NCI-H128 (cell line): ENCODE measurements around the gene CDKN3.

Source experiments
- DNase-seq: peaks from one replicate; lab custom pipeline; 2025; ENCODE audit not compliant: unreplicated experiment; lab: John Stamatoyannopoulos, UW

Gene CDKN3

GRCh38 chr14:54396493-54397335, at the start of gene CDKN3:
TSS of gene CDKN3 (plus strand) at chr14:54397007. CDS start at chr14:54397069, 62 bp downstream.
- peak; percentile 90 for DNase-seq

DNA sequence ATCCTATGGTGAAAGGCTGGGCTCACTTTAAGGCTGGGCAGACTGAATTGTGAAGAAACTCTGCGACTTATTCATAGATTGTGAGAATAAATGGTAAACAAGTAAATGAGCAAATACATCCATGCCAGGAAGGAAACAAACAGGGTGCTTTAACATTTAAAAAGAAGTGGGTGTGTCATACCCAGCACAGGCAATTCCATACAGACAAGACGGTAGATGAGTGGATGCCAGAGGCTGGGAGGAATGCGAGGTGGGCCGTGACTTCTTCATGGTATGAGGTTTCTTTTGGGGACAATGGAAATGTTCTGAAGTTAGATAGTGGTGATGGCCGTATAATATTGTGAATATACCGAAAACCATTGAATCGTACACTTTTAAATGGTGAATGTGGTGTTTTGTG, 49.8 kb upstream of the CDKN3 start:
- no peak for DNase-seq

- peak; percentile 70 for DNase-seq
Measured at GRCh38 chr14:54348001-54348611, 48.7 kb upstream of the CDKN3 start.

DNA sequence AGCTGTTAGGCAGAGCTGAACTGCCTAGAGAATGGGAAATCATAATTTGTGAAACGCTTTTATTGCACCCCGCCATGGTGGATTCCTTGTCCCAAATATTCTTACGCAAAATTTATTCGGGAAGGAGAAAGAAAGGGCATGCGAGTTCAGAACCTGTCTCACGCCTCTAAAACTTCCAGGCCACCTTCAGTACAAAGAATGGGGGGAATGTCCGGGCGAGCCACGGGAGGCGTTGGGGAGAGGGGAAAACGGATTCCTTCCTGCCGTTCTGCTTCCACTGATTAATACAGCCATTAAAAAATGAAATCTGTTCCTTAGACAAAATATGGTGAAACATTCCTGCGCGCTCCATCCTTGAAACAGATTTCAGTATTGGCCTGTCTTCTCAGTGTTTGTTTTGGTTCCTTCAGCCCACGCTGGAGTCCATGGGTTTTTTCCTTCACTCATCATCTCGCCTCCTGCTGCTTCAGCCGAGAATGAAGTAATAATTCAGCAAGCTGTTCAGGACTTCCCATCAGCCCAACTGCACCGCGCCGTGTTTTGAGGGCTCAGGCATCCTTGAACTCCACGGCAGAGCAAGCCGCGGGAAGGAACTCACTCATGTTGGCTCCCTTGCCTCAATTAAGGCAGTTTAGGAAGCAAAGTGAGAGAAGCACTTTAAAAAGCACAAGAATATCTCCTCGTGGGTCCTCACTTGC, 47.7 kb upstream of the CDKN3 start:
- DNase-seq = no peak

DNA sequence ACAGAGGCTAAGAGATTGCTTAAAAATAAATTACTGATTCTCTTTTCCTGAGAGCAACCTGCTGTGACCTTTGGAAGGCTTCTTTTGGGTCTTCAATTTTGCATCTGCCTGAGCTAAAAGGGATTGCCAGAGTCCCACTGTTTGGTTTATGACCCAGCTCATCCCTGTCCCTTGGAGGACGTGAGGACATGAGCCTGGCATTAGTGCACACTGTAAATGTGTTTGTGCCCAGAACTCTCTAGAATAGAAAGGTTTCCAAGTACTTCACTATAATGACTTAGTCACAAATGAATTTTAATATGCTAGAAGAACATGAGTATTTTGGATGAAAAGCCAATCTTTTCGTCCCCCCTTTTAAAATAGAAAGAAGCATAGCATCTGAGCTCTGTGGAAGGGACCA, 47.1 kb upstream of the CDKN3 start:
- DNase-seq = no peak

DNA sequence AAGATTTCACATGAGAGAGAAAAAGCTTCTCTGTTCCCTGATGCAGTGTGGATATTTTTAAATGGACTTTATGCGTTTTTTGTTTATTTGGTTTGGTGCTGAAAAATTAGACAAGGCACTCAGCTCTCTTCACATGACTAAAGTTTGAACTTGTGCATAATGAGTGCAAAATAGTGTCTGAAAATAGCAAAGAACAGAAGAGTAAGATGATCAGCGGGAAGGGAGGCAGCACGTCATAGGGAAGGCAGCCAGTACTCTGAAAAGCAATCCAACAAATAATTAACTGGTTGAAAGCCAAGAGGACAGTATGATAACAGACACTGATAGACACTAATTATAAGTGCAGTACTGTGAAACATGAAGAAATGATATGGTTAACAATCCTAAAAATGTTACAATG, 46.6 kb upstream of the CDKN3 start:
- DNase-seq = no peak

DNA sequence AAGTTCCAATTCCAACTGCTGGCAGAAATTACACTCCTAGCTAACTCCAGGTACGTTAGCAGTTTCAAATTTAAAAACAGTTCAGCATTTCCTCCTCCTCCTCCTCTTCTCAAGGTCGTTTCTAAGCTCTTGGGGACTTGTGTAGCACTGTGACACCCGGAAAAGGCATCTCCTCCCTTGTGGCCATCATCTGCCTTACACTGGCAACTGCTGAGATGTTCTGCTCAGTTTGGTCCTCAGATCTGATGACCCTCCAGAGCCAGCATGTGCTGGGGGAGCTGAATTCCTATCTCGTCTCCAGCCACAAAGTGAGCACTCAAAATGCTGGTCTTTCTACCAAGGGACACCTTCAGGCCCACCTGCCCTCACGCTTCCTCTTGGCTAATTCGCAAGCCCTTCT, 43.5 kb upstream of the CDKN3 start:
- DNase-seq = no peak

DNA sequence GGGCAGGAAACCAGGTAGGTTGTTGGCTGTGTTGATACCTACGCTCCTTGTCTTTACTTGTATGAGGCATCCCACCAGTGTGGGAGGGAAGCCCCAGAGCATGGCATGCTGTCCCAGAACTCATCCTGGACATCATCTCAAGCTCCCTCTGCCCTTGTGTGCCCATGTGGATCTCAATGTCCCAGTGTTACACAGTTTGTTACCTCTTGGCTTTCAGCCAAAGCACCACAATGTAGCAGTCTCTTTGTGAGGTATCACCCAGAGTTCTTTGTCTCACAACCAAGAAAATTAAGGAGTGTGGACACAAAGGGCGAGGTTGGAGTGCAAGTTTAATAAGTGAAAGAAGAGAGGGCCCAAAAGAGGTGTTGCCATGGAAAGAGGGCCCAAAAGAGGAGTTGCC, 43.1 kb upstream of the CDKN3 start:
- no peak for DNase-seq

DNA sequence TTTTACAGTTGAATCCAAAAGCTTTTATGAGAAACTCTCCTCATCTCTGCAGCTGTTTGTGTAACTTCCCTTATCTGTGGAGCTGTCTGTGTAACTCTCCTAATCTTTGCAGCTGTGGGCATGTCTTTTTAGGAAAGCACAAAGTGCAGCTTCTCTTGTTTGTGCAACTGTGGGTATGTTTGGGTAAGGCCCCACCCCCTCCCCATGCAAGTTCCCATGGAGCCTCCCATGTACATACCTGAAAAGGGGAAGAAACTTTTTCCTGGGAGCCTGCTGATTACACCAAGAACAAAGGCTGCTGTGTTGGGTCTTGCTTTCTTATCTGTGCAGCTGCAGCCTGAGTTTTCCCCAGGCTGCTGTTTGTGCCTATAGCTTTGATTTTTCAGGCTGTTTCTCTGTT, 42.7 kb upstream of the CDKN3 start:
- DNase-seq = no peak

DNA sequence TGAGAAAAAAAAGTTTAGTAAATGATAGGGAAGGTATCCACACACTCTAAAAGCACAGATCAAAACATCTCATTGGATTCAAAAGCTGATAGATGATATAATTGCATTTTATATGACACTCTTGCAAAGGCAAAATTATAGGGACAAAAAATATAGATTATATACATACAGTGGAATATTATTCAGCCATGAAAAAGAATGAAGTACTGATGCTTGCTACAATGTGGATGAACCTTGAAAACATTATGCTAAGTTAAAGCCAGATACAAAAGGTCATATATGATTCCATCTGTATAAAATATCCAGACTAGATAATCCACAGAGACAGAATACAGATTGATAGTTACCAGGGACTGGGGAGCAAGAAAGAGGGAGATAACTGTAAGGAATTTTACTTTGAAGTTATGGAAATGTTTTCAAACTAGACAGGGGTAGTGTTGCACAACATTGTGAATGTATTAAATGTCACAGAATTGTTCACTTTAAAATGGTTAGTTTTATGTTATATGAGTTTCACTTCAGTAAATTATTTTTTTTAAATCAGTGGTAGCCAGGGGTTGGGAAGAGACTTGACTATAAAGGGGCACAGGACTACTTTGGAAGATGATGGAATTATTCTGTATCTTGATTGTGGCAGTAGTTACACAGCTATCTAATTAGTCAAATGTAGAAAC, 41.7 kb upstream of the CDKN3 start:
- no peak for DNase-seq

DNA sequence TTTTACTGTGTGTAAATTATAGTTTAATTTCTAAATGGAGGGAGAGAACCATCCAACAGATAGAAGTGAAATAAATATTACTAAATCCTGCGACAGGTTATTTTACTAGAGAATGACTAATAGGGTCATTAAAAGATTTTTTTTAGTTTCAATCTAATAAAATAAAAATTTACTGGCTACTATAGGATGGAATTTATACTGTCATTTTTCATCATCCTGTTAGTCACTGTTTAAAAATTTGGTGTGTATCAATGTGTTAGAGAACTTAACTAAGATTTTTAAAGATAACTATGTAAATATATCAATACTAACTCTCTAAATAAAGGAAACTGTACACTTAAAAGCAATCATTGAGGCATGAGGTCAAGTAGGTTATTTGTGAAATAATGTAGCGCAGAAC, 41.1 kb upstream of the CDKN3 start:
- no peak for DNase-seq

GRCh38 chr14:54356172-54356571, 40.6 kb upstream of the CDKN3 start:
- no peak for DNase-seq

- DNase-seq = no peak
Measured at GRCh38 chr14:54360667-54361066, 36.1 kb upstream of the CDKN3 start.

DNA sequence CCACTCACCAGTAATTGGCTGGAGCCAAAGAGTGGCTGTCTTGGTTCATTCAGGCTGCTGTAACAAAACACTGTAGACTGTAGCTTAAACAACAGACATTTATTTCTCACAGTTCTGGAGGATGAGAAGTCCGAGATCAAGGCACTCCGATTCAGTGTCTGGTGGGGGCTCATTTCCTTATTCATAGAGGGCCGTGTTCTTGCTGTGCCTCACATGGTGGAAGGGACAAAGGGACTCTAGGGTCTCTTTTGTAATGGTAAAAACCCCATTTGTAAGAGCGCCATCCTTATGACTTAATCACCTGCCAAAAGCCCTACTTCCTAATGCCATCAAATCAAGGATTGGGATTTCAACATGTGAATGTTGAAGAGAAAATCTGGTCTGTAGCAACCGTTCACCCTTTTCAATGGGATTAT, 34.7 kb upstream of the CDKN3 start:
- DNase-seq = no peak

DNA sequence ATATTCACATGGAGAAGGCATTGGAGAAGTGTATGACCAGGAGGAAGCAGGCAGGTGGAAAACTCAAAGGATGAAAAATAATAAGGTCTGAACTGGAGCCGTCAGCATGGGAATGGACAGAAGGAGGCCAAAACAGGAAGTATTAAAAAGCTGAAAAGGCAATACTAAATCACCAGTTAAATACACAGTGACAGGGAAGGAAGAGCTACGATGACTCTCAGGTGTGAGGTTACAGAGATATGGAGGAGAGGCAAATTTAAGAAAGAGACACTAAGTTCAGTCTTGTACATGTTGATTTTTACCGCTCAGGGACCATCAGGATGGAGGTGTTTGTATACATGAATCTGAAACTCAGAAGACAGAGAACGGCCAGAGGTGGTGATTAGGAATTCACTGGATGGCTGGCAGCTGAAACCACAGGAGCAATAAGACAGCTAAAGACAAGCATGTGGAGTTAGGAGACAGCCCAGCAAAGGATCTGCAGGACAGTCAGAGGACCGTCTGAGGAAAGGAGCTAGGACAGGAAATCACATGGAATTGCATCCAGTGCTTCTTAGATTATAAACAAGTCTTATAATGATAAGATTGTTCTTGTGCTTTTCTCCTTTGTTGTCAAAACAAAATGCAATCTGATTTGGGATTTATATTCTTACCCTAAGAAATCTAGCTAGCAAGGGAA, 33.9 kb upstream of the CDKN3 start:
- DNase-seq = no peak

GRCh38 chr14:54364555-54365415, 32.0 kb upstream of the CDKN3 start:
- no peak for DNase-seq

DNA sequence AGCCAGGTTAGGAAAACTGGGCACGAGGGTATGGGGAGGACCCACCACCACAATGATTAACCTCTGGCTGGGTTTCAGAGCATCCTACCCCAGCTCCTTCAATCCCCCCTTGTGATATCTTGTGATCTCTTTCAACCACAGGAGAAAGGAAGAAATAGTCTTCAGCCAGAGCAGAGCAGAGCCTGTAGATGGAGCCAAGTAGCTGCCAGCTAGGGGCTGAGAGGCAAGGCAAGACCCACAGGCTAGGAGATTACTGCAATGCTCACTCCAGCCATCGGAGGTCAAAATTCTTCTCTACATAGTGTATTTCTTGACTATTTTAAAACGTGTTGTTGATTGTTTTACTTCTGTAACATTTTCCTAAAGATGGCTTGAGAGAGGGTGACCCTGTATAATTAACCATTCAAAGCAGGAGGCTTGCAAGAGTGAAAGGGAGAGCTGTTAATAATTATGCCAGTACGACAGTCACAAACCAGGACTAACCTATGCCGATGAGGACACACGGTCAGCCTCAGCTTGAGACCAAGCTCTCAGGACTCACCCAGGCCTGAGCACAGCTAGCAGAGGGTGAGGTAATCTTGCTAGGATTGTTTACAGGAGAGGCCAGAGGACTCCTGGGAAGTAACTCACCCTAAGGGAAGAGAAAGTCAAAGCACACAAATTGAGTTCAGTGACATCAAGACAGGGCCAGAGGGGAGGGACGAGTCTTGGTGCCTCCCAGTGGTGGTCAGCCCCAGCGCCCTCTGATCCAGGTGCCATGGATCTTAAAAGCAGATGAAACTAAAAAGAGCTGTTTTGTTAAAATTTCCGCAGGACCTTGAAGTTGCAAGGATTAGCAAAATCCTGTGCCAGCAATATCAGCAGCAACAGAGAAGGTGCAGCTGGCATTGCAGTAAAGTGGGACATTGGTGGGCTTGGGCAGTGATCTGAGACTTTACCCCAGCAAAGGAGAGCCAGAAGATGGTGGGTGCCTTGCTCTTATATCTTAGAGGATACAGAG, 29.8 kb upstream of the CDKN3 start:
- peak; percentile 4 for DNase-seq

GRCh38 chr14:54368291-54368690, 28.5 kb upstream of the CDKN3 start:
- DNase-seq = no peak

- no peak for DNase-seq
Measured at GRCh38 chr14:54369343-54369742, 27.5 kb upstream of the CDKN3 start.
